NCI-H2227 (cell line): ENCODE data around the gene CEP55.
"Not testable (repeated sequence)": the region's sequence is repeated elsewhere in the genome, so short reads cannot be mapped to it uniquely, and the experiment has no call there.

Experiments
- DNase-seq: peaks from one replicate; lab custom pipeline; 2025; ENCODE audit not compliant: unreplicated experiment; lab: John Stamatoyannopoulos, UW

The CEP55 gene

GRCh38 chr10:93505075-93505474 lies 8.7 kb downstream of the CEP55 start:
- no peak for DNase-seq

- DNase-seq = no peak
Measured at GRCh38 chr10:93509816-93510215, 13.4 kb downstream of the CEP55 start.

- DNase-seq = no peak
Measured at GRCh38 chr10:93512565-93512964, 16.2 kb downstream of the CEP55 start.

- DNase-seq = no peak
Measured at GRCh38 chr10:93513091-93513490, 16.7 kb downstream of the CEP55 start.

- DNase-seq = no peak
Measured at GRCh38 chr10:93514521-93514920, 18.1 kb downstream of the CEP55 start.

GRCh38 chr10:93515071-93516005 lies 18.9 kb downstream of the CEP55 start:
- DNase-seq = no peak

GRCh38 chr10:93516006-93516380 lies 19.6 kb downstream of the CEP55 start:
- DNase-seq = no peak

- no peak for DNase-seq
Measured at GRCh38 chr10:93518531-93518930, 22.1 kb downstream of the CEP55 start.

- no peak for DNase-seq
Measured at GRCh38 chr10:93535293-93535692, 38.9 kb downstream of the CEP55 start.

- DNase-seq = not testable (repeated sequence)
Measured at GRCh38 chr10:93540871-93541270, 44.5 kb downstream of the CEP55 start.

GRCh38 chr10:93541402-93542357 lies 45.3 kb downstream of the CEP55 start:
- DNase-seq = peak; percentile 72

GRCh38 chr10:93542358-93542791 lies 46.0 kb downstream of the CEP55 start:
- DNase-seq = peak; percentile 74

GRCh38 chr10:93546995-93547394 lies 50.6 kb downstream of the CEP55 start:
- DNase-seq = not testable (repeated sequence)

GRCh38 chr10:93547522-93547921 lies 51.1 kb downstream of the CEP55 start:
- no peak for DNase-seq

GRCh38 chr10:93548376-93549071 lies 52.1 kb downstream of the CEP55 start:
- no peak for DNase-seq

- DNase-seq = no peak
Measured at GRCh38 chr10:93550606-93551005, 54.2 kb downstream of the CEP55 start.

GRCh38 chr10:93552780-93553179 lies 56.4 kb downstream of the CEP55 start:
- DNase-seq = no peak

- DNase-seq = peak; percentile 8
Measured at GRCh38 chr10:93553482-93554315, 57.3 kb downstream of the CEP55 start.

GRCh38 chr10:93554316-93554663 lies 57.9 kb downstream of the CEP55 start:
- no peak for DNase-seq

GRCh38 chr10:93554760-93555432 lies 58.5 kb downstream of the CEP55 start:
- DNase-seq = peak; percentile 62
